Caco-2 (cell line): ENCODE measurements around the gene TTC21A. TPM values are rescaled to one million over a fixed set of nuclear protein-coding genes. Genes with fewer than 3 reads are reported as not detected.

Source experiments
- BruUV-seq: library from RNA; stranded (reverse); fragments of 400-500 nt; replicated peaks from 2 replicates; lab custom pipeline; 2021; lab: Mats Ljungman, UMichigan
- CTCF ChIA-PET: fragments of 300-600 bp; sonication (Branson Sonifier 250); formaldehyde crosslinking; loops from one replicate; lab custom pipeline; 2022; ENCODE audit warnings: antibody characterized with exemption; lab: Charles Lee
- POLR2A ChIA-PET: fragments of 300-600 bp; sonication (Branson Sonifier 250); formaldehyde crosslinking; loops from one replicate; lab custom pipeline; 2022; ENCODE audit warnings: antibody characterized with exemption; lab: Charles Lee
- DNase-seq, 2 experiments: peaks; one replicate each; pipeline versions ENCODE4 v3.0.0 to v3.0.0-alpha.2; 2020 to 2022
- H3K27me3 ChIP-seq: replicated peaks from 2 replicates; pipeline ENCODE4 v1.6.0; 2011; ENCODE audit warnings: low read length; ENCODE audit not compliant: control insufficient read depth, insufficient read depth
- H3K36me3 ChIP-seq: 2 replicates; pipeline ENCODE4 v1.5.1; 2011; ENCODE audit warnings: low read length; ENCODE audit not compliant: control insufficient read depth, insufficient read depth
- H3K4me1 ChIP-seq: fragments of 250-450 bp; sonication (Bioruptor Pico); 2 replicates; pipeline ENCODE4 v1.5.1; 2020; ENCODE audit warnings: mild to moderate bottlenecking
- H3K4me3 ChIP-seq: 2 replicates; pipeline ENCODE4 v1.5.1; 2011; ENCODE audit warnings: low read depth, mild to moderate bottlenecking, control low read depth, low read length
- H3K9me3 ChIP-seq: fragments of 250-450 bp; sonication (Bioruptor Pico); 2 replicates; pipeline ENCODE4 v1.5.1; 2020; ENCODE audit warnings: mild to moderate bottlenecking, moderate library complexity
- H3K27ac Mint-ChIP-seq: one replicate; pipeline ENCODE4 v1.8.0; 2022; ENCODE audit warnings: mixed read lengths; ENCODE audit not compliant: unreplicated experiment
- H3K27me3 Mint-ChIP-seq: one replicate; pipeline ENCODE4 v1.8.0; 2022; ENCODE audit warnings: mixed read lengths; ENCODE audit not compliant: insufficient read depth, unreplicated experiment
- H3K36me3 Mint-ChIP-seq: one replicate; pipeline ENCODE4 v1.8.0; 2022; ENCODE audit warnings: mild to moderate bottlenecking, mixed read lengths; ENCODE audit not compliant: insufficient read depth, unreplicated experiment
- H3K4me1 Mint-ChIP-seq: one replicate; pipeline ENCODE4 v1.8.0; 2022; ENCODE audit warnings: low read depth, mixed read lengths; ENCODE audit not compliant: unreplicated experiment
- H3K4me3 Mint-ChIP-seq: one replicate; pipeline ENCODE4 v1.8.0; 2022; ENCODE audit warnings: mild to moderate bottlenecking, moderate library complexity, mixed read lengths; ENCODE audit not compliant: unreplicated experiment
- H3K9me3 Mint-ChIP-seq: one replicate; pipeline ENCODE4 v1.8.0; 2022; ENCODE audit warnings: mixed read lengths; ENCODE audit not compliant: unreplicated experiment
- CTCF ChIP-seq, 2 experiments: fragments of 200-600 bp in 1 of 2; IDR thresholded peaks; 1 replicate in 1 of 2; 2 replicates in 1 of 2; pipeline versions ENCODE4 v1.5.1 to v1.8.0; 2011 to 2022; ENCODE audit warnings: antibody characterized with exemption in 1 of 2, control low read depth in 1 of 2, inconsistent platforms in 1 of 2, low read depth in 1 of 2, low read length in 1 of 2, mild to moderate bottlenecking in 1 of 2, moderate library complexity in 1 of 2; ENCODE audit not compliant: insufficient read depth in 1 of 2, severe bottlenecking in 1 of 2, unreplicated experiment in 1 of 2
- intact Hi-C: fragments of 100-400 bp; cut with micrococcal nuclease; formaldehyde crosslinking; loops from one replicate; pipeline ENCODE4 v1.10.0; 2022; ENCODE audit not compliant: unreplicated experiment
- total RNA-seq: library from RNA; stranded (reverse); gene quantifications from 2 replicates; pipeline ENCODE4 v1.2.3, GENCODE V29; 2022

Gene TTC21A
- total RNA-seq, 1 experiment from 2014 or later = 4.0 TPM

DNA sequence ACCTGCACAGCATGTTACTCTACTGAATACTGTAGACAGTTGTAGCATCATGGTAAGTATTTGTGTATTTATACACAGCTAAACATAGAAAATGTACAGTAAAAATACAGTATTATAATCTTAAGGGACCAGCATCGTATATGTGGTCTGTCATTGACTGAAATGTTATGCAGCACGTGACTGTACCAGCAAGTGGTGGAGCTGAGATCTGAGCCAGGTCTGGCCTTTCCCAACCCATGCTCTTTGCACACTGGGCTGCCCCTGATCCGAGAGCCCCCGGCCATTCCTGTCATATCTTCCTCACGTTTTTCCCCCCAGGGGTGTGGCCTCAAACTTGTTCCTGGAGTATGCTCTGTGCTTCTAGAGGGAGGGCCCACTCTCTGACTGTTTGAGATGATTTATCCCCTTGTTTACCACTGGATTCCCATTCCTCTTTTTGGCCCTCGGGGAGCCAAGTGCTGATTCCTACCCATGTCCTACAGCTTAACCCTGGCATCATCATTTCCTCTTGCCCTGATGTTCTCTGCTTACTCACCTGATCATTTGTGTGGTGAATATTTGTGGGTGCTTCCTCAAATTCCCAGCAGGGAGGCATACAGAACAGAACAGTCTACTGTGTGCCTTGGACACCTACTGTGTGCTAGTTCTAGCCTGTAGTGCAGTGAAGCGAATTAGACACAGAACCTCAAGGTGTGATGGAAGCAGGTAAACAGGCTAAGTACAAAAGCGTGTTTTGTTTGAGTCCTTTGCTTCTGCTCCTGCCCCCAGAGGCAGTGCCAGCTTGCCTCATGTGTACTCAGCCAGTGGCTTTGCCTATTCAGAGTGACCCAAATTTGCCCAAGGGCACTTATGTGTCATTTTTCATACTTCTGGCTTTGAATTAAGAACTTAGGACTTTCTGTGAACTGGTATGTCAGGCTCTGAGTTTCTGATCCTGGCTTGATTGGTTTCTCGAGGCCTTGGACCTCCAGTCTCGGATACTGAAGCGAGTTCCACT lies 24.9 kb downstream of the TTC21A start:
- Mint-ChIP-seq H3K27ac (no peak overlapping the region), H3K4me3 (no peak overlapping the region), H3K36me3 (peaks cover under 1% of the 10 kb centered on the region), H3K9me3 (no peaks in the 10 kb centered on the region), H3K4me1 (no peaks in the 10 kb centered on the region), H3K27me3 (no peaks in the 10 kb centered on the region)
- intact Hi-C loops = no loop called here
- BruUV-seq = no TSS peak
- CTCF ChIA-PET = interaction anchor here (1.7 kb wide), 1 partner anchor 156 kb away, joined by 6 read pairs; no protein-coding TSS in a partner anchor
- no peaks in the 10 kb centered on the region for H3K36me3 ChIP-seq
- no peaks in the 10 kb centered on the region for H3K27me3 ChIP-seq
- POLR2A ChIA-PET = no interaction called here
- no peak overlapping the region for H3K4me3 ChIP-seq
- H3K9me3 ChIP-seq = no peaks in the 10 kb centered on the region
- no peak for DNase-seq
- H3K4me1 ChIP-seq = no peaks in the 10 kb centered on the region
- no peak for TF ChIP-seq CTCF (IDR thresholded peaks at IDR 0.05; ENCODE audit: insufficient read depth in 1 of 2, low read depth in 1 of 2, low read length in 1 of 2, severe bottlenecking in 1 of 2, unreplicated experiment in 1 of 2)

DNA sequence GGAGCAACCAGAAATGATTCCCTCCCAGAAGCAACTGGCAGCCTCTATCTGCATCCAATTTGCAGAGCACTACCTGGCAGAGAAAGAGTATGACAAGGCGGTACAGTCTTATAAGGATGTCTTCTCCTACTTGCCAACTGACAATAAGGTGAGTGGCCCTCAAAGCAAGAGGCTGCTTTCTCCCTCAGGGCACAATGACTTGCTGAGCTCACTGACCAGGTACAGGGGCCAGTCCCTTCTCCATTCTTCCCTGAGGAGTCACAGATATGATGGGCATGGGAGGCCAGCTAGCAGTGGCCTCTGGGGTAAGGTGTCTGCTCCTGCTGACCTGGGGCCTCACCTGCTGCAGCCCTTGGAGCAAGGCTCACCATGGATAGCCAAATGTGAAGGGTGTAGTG lies 25.6 kb downstream of the TTC21A start:
- Histone ChIP-seq H3K4me1 (no peaks in the 10 kb centered on the region), H3K4me3 (no peak overlapping the region), H3K36me3 (no peaks in the 10 kb centered on the region), H3K9me3 (no peaks in the 10 kb centered on the region), H3K27me3 (no peaks in the 10 kb centered on the region)
- Mint-ChIP-seq H3K4me1 (no peaks in the 10 kb centered on the region), H3K27me3 (no peaks in the 10 kb centered on the region), H3K9me3 (no peaks in the 10 kb centered on the region), H3K27ac (no peak overlapping the region), H3K36me3 (peaks cover 6% of the 10 kb centered on the region), H3K4me3 (no peak overlapping the region)
- CTCF ChIA-PET = no interaction called here
- intact Hi-C loops = no loop called here
- DNase-seq = no peak
- BruUV-seq = no TSS peak
- TF ChIP-seq CTCF (IDR thresholded peaks at IDR 0.05; ENCODE audit: insufficient read depth in 1 of 2, low read depth in 1 of 2, low read length in 1 of 2, severe bottlenecking in 1 of 2, unreplicated experiment in 1 of 2) = no peak
- POLR2A ChIA-PET = no interaction called here

DNA sequence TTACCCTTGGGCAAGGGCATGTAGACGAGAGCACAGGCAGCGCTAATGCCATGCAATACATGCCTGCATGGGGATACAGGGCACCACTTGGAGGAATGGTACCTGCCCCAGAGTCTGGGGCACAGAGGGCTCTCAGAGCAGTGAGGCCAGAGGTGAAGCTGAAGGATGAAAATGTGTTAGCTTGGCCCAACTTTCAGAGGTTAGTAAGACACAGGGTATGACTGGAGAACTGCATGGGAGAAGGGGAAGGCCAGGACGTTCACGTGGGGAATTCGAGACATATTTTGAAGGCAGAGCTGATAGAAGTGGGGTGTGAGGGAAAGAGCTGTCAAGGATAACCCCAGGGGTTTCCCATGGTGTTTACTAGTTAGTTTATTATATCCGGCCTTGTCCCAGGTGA lies 26.3 kb downstream of the TTC21A start:
- H3K4me1 Mint-ChIP-seq = no peaks in the 10 kb centered on the region

More for the DNA sequence above, 26.3 kb downstream of the TTC21A start:
- no peak overlapping the region for H3K4me3 ChIP-seq
- no peaks in the 10 kb centered on the region for H3K27me3 ChIP-seq
- BruUV-seq = no TSS peak
- ChIA-PET CTCF (no interaction called here), POLR2A (no interaction called here)
- Mint-ChIP-seq H3K27ac (no peak overlapping the region), H3K9me3 (no peaks in the 10 kb centered on the region), H3K36me3 (peaks cover 6% of the 10 kb centered on the region), H3K4me3 (no peak overlapping the region), H3K27me3 (no peaks in the 10 kb centered on the region)
- no peaks in the 10 kb centered on the region for H3K4me1 ChIP-seq
- intact Hi-C loops = no loop called here
- no peaks in the 10 kb centered on the region for H3K9me3 ChIP-seq
- no peak for DNase-seq
- H3K36me3 ChIP-seq = no peaks in the 10 kb centered on the region
- no peak for TF ChIP-seq CTCF (IDR thresholded peaks at IDR 0.05; ENCODE audit: insufficient read depth in 1 of 2, low read depth in 1 of 2, low read length in 1 of 2, severe bottlenecking in 1 of 2, unreplicated experiment in 1 of 2)
